GM21390 (cell line): ENCODE results near the gene CYP4B1.

ENCODE experiments used
- ATAC-seq: cut with Tn5 transposase; IDR thresholded peaks from one replicate; pipeline ENCODE4 v1.9.1; 2021; ENCODE audit not compliant: unreplicated experiment

Gene CYP4B1

GRCh38 chr1:46793126-46793525 is 5.7 kb upstream of the CYP4B1 start:
- ATAC-seq = no peak

DNA sequence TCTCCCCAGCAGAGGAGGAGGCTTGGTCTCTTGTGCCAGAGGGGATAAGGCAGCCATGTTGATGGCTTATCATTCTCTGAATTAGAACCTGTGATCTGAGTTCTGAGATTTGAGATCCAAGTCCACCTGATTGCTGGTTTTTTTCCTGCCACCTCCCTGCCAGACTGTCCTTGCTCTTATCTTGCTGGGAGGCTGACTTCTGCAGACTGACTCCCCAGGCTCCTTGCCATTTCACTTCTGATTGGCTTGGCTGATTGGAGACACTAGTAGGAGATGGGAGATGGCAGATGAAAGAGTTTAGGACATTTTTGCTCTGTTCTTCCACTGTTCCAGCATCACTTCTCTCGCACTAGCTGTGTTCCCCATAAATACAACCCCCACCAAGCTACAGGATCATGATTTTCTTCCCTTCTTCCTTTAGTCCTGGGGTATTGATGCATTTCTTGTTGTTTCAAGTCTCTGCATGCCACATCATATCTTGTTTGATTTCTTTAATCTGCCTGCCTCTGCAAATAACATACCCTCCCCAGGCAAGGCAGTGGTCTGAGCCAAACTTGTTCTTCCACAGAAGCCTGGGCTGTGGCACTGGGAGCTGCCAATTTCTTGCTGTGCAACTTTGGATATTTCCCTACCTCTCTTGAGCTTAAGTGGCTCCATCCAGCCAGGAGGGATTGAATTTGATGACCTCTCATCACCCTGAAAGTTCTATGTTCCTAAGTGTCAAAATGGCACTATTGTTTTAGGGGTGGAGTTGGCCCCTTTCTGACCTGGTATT is 963 bp upstream of the CYP4B1 start:
- no peak for ATAC-seq

DNA sequence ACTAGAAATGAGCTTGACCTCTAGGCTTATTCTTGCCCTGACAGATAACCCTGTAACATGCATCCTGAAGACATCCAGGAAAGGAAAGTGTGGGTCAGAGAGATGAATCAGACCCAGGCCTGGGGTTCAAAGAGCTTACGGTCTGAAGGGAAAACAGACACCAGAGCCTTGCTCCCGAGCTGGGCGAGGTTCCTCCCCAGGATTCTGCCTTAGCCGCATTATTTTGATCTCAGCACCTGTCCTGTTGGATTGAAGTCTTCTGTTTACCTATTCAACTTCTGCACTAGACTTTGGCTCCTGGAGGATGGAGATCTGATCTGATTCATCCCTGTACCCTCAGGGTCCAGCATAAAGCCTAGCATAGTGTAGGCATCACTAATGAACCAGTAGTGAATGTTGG is 1.9 kb downstream of the CYP4B1 start:
- ATAC-seq = no peak

DNA sequence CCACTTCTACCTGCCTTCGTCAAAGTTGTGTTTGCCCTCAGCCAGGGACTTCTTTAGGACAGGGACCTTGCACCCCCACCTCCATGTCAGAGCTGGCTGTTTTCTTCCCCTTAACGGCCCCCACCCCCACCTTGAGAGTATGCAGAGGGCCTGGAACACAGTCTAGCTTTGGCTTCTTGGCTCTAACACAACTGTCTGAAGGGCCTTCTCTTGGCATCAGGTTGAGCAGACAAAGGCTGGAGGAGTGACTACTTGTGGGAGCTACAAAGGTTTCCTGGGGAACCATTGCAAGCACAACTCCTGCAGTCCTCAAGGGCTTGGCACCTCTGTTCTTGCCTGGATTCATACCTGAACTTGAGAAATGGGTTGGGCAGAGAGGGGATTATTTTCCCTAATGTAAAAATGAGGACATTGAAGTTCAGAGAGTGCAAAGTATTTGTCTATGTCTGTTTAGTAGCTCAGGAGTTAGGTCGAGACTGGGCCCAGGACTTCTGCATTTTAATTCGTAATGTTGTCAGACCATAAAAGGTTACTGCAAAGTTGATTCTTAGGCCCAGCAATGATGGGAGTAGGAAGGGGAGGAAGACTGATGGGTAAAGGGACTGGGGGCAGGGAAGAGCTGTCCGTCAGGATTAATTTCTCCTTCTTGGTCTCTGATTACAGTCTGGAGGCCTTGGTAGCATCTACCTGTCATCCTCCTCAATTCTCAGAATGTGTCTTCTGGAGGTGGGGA is 2.6 kb downstream of the CYP4B1 start:
- ATAC-seq = no peak

- ATAC-seq = no peak
Measured at GRCh38 chr1:46802081-46802480, 3.2 kb downstream of the CYP4B1 start.

GRCh38 chr1:46802901-46803574 is 4.2 kb downstream of the CYP4B1 start:
- no peak for ATAC-seq

- no peak for ATAC-seq
Measured at GRCh38 chr1:46804027-46804889, 5.4 kb downstream of the CYP4B1 start.

- no peak for ATAC-seq
Measured at GRCh38 chr1:46804926-46805325, 6.1 kb downstream of the CYP4B1 start.

GRCh38 chr1:46805755-46806154 is 6.9 kb downstream of the CYP4B1 start:
- ATAC-seq = no peak

- ATAC-seq = no peak
Measured at GRCh38 chr1:46806196-46807020, 7.6 kb downstream of the CYP4B1 start.

- no peak for ATAC-seq
Measured at GRCh38 chr1:46807046-46807972, 8.5 kb downstream of the CYP4B1 start.

GRCh38 chr1:46809071-46809470 is 10.2 kb downstream of the CYP4B1 start:
- no peak for ATAC-seq

GRCh38 chr1:46809904-46810303 is 11.1 kb downstream of the CYP4B1 start:
- ATAC-seq = no peak

- no peak for ATAC-seq
Measured at GRCh38 chr1:46810596-46810995, 11.8 kb downstream of the CYP4B1 start.

GRCh38 chr1:46811053-46811452 is 12.2 kb downstream of the CYP4B1 start:
- ATAC-seq = no peak

DNA sequence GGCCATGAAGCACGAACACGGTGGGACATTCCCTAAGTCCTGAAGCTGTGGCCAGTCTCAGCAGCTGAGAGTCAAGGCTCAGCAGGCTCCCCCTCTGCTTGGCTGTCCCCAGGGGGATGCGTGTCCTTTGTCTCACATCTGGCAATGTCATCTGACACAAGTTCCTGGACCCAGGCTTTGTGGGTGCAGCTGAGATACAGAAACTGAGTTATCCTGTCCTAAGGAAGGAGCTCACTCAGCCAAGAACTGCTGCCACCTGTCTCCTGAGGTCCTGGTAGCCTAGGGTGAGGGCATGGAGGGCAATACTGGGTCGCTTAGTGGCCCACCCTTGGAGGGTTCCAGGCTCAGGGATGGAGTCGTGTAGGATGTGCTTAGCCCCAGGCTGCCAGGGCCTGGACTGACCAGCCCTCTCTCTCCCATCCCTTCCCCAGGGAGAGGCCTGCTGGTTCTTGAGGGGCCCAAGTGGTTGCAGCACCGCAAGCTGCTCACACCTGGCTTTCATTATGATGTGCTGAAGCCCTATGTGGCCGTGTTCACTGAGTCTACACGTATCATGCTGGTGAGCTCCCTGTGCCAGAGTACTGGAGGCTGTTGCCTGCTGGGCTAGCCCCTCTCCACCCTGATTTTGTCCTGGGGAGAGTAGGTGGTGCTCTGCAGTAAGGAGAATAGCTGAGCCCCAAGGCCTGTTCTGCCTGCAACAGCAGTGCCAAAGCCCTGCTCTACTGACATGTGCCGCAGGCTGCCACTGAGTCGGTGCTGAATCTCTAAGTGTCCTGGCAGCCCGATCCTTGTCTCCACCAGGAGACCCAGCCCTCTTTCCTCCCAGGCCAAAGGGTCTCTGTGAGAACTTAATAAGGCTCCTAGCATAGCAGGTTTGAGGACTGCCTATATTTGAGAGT is 13.5 kb downstream of the CYP4B1 start:
- ATAC-seq = no peak

GRCh38 chr1:46812996-46813857 is 14.4 kb downstream of the CYP4B1 start:
- ATAC-seq = no peak
